DMS53 treated with DMSO at 0.1 percent for 48 hours (cell line): ENCODE data around the gene ATAD3A.
"Not testable (repeated sequence)": the region's sequence is repeated elsewhere in the genome, so short reads cannot be mapped to it uniquely, and the experiment has no call there.

ENCODE experiments used
- DNase-seq: peaks from one replicate; lab custom pipeline; 2025; ENCODE audit not compliant: unreplicated experiment; lab: John Stamatoyannopoulos, UW

Gene ATAD3A

DNA sequence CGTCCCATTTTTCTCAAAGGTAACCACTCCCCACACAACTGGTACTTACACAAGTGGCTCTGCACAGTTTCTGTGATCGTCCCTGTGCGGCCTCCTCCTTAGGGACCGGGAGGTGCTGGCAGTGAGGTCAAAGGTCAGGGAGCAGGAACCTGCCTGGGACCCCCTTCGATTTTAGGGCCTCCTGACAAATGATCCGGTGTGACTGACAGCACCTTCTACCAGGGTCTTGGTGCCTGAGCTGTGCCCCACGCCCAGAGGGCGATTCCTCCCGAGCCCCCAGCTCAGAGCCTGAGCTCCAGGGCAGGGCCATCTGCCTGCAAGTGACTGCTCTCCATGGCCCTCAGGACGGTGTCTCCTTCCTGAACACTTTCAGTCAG is 40.3 kb downstream of the ATAD3A start:
- no peak for DNase-seq

DNA sequence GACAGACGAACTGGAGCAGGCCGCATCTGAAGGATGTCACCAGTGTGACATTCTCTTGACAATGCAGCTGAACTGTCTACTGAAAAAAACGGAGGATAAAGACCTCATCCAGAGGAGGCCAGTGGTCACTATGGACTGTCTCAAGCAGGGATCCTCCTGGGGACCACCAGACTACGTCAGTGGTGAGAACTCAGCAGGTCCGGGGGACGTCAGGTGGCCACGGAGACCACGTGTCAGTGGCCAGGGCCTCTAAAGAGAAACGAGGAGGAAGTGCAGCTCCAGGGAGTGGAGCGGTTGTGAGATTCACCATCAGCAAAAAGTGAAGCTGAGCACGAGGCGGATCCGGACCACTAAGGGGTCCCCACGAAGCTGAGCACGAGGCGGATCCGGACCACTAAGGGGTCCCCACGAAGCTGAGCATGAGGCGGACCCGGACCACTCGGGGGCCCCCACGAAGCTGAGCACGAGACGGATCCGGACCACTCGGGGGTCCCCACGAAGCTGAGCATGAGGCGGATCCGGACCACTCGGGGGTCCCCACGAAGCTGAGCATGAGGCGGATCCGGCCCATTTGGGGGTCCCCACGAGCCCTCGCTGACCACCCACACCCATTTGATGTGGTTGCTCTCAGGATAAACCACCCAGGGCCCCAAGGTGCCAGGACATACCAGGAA is 42.0 kb downstream of the ATAD3A start:
- DNase-seq: no peak

DNA sequence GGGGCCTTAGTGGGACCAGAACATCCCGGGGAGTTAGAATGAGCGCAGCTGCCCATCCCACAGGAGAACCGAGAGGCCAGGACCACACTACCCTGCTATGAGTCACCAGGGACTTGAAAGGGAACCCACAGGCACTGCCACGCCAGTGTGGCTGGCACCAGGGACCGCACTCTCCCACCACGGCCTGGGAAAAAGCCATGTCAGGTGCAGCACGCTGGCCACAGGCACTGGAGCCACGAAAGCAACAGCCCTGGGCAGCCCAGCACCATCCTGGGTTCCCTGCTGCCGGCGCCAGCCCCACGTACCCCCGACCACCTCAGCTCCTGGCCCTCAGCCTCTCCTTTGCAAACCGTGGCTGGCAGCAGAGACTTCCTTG is 42.6 kb downstream of the ATAD3A start:
- DNase-seq: no peak

DNA sequence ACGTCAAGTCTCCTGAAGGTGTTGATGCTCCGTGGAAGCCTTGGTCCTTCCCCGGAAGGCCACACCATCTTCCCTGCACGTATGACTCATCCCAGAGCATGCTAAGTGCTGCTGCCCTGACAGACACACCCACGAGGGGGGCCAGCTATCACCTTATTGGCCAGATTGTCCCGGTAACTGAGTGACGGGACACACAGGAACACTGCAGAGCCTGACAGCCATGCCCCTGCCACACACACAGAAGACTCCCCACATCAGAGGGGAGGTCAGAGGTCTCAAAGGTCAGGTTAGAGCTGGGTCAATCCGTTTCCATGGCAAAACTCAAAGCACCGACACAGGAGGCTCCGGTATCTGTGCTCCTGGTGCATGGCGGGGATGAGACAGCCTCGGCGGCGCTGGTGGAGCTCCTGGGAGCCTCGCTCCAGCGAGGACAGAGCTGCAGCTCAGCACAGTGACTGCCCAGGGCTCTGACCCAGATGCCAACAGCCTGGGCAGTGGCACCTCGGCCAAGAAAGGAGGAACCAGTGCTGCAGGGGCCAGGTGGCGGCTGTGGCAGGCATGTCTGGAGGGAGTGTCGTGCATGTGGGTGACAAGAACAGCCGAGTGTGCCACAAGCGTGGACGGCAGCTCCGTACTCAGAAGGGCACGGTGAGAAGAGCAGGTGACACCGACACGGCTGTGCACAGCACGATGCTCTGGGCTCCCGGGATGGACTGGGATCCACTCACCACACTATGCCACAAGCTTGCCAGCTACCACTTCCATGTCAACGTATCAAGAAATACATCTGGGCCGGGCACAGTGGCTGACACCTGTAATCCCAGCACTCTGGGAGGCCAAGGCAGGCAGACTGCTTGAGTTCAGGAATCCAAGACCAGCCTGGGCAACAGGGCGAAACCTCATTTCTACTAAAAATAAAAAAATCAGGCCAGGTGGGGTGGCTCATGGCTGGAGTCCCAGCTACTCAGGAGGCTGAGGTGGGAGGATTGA is 43.3 kb downstream of the ATAD3A start:
- no peak for DNase-seq

DNA sequence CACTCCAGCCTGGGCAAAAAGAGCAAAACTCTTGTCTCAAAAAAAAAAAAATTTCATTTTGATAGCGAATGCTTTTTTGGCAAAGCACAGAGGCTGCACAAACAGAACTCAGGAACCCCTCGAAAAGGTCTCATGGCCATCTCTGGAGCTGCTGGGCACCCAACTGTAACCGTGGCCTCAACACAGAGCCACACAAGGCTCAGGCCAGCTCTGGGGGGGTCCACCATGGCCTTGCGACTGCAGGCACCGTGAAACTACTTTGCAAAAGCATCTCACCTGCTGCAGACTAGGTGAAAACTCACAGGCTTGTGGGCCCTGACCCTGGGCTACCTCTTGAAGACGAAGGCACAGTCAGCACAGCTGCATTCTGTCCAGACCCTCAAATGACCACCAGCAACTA is 44.5 kb downstream of the ATAD3A start:
- DNase-seq: no peak

DNA sequence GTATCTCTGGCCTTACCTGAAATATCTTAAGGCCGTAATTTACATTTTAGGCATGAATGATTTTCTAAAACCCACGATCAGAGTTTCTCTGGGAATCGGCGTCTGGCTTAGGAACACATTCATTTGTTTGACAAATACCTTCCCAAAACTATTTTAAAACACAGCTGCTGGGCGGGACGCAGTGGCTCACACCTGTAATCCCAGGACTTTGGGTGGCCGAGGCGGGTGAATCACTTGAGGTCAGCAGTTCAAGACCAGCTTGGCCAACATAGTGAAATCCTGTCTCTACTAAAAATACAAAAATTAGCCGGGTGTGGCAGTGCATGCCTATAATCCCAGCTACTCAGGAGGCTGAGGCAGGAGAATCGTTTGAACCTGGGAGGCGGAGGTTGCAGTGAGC is 45.0 kb downstream of the ATAD3A start:
- not testable (repeated sequence) for DNase-seq

DNA sequence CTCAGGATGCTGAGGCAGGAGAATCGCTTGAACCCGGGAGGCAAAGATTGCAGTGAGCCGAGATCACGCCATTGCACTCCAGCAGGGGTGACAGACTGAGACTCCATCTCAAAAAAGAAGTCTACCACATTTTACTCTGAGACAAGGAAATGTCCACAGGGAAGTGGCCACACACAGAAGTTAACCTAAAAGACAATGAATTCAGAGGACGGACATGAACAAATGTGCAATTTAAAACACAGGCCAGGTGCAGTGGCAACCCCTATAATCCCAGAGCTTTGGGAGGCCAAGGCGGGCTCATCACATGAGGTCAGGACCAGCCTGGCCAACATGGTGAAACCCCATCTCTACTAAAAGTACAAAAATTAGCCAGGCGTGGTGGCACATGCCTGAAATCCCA is 45.7 kb downstream of the ATAD3A start:
- not testable (repeated sequence) for DNase-seq

DNA sequence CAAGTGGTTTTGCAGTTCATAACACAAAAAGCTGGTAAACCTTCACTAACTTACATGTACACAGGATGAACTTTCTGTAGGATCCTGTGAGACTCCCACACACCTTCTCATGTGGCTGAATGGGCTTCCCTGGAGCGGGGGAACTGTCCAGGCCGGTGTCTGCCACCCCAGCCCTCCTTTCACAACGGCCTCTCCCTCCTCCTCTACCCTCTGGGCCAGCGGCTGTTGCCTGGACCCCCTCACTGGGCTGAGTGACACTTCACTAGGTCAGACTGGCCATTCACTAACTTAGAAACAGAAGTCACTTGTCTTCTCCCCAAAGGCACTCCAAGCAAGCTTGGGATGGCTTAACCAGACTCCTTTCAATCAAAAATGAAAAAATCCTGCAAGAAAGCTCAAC is 46.6 kb downstream of the ATAD3A start:
- DNase-seq: no peak

DNA sequence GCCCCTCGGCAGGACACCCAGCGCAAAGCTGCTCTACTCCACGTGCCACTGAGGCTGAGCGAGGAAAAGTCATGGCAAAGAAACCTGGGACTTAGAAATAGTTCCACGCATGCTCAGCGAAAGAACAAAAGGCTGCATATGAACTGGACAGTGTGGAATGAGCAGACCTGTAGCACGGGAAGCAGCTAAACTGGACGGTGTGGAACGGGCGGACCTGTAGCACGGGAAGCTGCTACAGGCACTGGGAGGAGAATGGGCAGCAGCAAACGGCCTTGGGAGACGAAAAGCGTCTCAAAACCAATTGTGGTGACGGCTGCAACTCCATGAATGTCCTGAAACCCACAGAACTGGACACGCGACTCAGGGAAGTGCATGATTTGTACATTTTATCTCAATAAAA is 47.1 kb downstream of the ATAD3A start:
- no peak for DNase-seq

DNA sequence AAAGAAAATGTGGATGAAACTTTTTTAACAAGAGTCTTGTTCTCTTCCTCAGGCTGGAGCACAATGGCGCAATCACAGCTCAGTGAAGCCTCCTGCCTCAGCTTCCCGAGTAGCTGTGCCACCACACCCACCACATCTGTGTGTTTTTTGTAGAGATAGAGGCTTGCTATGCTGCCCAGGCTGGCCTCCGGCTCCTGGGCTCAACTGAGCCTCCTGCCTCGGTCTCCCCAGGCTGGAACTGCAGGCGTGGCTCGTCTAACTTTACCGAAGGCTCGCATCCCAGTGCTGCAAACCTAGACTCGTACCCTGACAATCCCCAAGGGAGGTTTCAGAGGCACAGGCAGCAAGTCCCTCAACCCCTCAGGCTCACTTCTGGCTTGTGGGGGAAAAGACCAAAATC is 48.2 kb downstream of the ATAD3A start:
- DNase-seq: no peak

DNA sequence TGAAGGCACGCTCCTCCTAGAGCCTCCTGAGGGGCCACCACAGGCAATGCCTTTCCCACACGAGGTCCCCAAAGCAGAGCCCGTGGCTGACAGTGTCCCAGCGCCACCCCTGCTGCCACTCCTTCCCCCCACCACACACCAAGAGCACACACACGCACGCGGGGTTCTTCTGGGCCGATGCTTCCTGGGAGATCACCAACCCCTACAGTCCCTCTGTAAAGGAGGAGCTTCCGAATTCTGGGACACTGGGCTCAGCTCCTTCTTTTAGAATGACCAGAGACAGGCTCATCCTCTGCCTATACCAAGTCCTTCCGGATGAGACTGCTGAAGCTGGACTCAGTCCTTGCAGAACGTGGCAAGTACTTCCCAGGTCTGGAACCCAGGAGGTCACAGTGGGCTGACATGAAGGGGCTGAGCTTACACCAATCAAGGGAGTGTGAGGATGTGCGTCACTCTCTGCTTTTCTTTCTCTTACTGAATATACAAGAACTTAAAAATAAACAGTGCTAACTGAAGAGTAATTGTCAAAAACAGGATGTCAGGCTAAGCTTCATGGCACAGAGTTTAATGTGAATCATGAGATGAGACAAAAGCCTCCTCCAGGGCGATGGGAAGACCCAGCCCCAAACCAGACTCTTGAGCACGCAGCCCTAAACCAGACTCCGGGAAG is 50.0 kb downstream of the ATAD3A start:
- DNase-seq: no peak

DNA sequence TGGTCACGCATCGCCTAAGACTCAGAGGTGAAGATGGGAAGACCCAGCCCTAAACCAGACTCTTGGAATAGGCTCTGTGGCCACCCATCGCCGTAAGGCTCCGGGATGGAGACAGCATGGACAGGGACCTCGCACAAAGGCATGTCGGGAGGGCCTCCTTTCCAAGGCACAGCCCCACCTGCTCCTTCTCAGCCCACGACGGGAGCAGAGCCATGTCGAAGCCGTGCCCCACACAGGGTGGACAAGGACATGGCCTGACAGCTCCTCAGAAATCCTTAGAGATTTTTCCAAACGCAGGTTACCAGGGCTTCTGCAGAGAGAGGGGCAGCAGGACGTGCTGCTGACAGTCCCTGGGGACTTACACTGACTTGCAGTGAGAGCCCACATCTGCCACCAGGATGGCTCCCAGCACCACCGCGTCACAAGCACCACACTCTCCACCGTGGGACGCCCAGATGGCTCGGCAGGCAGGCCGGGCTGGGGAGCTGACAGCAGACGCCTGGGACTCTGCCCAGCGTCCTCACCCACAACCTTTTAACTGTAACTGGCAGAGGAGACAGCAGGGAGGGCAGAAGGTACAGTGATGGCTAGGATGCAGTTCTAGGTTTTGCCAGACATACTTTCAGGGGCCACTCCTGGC is 50.7 kb downstream of the ATAD3A start:
- no peak for DNase-seq

DNA sequence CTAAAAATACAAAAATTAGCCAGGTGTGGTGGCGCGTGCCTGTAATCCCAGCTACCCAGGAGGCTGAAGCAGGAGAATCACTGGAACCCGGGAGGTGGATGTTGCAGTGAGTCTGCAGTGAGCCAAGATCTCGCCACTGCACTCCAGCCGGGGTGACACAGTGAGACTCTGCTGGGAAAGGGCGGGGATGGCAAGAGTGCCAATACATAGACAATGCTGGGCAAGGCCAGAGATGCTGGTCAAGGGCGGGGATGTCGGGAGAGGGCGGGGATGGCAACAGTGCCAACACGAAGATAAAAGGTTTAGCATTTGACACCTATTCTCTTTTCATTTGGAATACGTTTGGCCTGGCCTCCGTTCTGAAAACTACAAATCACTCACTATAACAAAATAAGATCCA is 51.7 kb downstream of the ATAD3A start:
- no peak for DNase-seq

DNA sequence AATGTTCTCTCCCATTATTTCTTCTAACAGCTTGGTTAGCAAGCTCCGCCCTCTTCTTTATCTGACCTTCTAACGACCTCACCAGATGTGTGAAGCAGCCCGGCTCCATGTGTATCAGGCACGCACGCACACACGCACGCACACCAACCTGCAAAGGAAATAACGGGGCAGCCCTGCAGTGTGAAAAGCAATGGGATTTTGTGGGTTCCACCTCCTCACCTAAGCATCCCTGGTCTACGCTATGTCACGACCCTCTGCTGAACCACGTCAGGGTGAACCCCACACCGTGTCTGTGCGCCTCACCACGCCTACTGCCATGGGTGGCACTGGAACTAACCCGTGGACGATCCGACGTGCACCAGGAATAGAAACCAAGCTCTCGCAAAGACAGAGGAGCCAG is 52.3 kb downstream of the ATAD3A start:
- DNase-seq: no peak

DNA sequence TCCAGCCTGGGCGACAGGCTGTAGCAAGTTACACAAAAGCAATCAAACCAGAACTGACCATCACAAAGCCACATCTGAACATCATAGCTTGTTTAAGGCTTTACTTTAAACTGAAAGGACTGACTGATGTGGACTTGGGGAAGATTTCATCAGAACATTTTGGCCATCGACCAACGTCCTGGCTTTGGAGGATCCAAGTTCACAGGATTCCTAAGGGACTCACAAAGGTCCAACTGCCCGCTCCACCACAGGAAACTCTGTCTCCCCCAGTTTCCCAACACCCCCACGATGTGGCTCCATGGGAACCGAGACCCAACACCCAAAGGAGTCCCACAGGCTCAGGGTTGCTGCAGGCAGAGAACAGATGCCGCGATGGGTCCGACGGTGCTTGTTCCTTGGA is 53.4 kb downstream of the ATAD3A start:
- DNase-seq: no peak

DNA sequence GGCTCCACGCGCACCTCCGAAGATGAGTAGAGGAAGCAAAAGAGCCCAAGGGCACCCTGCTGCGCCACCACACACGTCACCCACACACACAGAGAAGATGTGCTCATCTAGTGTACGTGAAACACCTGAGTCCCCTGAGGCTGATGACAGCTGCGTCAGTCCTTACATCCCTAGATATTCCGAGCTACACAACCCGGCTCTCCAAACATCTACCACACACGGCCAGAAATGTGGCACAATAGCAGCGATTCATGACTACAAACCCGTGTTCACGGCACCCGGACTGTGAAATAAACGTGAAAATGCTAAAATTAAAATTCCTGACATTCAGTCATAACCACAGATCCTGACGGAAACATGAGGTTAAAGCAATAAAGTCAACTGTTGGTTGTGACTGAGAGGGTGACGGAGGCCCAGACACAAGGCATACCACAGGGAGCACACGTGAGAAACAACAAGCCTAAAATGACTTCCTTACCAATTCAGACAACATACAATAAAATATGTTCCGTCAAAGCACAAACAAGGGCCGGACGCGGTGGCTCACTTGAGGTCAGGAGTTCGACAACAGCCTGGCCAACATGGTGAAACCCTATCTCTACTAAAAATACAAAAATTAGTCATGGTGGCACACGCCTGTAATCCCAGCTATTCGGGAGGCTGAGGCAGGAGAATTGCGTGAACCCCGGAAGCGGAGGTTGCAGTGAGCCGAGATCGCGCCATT is 55.4 kb downstream of the ATAD3A start:
- no peak for DNase-seq

DNA sequence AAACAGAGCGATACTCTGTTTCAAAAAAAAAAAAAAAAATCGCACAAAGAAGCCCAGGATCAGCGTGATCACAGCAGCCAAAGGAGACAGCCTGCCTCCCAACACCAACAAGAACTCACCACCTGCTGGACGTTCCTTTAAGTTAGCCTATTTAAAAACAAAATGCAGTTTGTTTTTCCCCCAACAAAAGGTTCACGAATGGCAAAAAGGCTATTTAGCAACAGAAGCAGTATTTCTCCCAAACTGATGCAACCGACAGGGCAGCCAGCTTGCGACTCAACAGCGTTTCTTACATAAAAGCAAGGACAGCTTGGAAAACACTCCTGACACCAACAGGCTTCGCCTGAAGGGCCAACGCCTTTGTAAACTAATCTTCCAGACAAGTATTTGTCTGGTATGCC is 55.9 kb downstream of the ATAD3A start:
- DNase-seq: no peak

DNA sequence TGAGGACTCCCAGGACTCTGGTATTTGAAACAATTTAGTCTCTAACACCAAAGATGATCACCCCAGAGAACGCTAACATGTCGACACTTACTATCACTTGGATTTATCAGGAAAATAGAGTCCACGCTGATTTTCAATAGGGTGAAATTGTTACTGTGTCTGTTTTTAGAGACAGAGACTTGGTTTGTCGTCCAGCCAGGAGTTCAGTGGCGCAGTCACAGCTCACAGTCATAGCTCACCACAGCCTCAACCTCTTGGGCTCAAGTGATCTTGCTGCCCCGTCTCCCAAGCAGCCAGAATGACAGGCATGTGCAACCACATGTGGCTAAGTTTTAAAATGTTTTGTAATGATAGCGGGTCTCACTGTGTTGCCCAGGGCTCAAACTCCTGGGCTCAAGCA is 57.4 kb downstream of the ATAD3A start:
- no peak for DNase-seq

DNA sequence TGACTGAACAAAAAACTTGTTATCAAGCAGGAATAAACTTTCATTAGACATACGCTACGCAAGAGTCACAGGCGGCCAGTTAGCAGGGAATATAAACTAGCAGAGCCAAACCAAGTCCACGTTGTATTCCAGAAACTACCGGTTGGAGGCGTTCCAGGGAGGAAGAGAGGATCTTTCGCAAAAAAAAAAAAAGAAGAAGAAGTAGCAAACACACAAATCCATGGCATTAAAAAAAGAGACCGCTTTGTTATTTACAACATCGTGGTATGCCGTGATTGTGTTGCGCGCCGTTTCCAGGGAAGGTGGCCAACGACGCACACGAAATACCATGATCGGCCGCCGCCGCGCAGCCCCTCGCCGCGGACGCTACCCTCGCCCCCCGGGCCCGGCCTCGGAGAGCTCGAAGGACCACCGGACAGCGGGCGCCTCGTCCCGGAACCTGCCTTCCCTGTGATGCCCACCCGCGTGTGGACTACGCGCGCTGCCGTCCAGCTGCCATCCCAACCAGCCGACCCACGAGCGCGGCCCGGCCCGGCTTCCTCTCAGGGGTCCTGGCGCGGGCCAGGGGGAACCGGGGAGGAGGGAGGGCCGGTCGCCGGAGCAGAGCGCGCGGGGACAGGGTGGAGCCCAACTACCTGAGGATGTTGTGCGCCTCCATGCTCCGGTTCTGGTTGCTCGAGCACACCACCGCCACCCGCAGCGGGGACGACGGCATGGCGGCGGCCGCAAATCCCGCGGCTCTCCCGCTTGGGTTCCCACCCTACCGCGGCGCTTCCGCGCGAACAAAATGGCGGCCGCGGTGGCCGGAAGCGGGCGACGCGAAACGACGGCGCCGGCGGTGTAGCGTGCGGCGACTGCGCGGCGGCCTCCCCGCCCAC is 62.1 kb downstream of the ATAD3A start:
- peak; percentile 43 for DNase-seq
